Islet precursor cell (in vitro differentiated cells): Measurements from ENCODE around the gene ZNF552.

ENCODE experiments used
- DNase-seq: peaks from one replicate; pipeline ENCODE4 v3.0.0-alpha.2; 2018

Gene ZNF552

GRCh38 chr19:57771417-57771816, 43.3 kb downstream of the ZNF552 start:
- no peak for DNase-seq

GRCh38 chr19:57769345-57770131, 45.2 kb downstream of the ZNF552 start, which contains the start of gene ZNF586:
TSS of gene ZNF586 (plus strand) at chr19:57769676. CDS start at chr19:57769843, 167 bp downstream.
- DNase-seq = peak; percentile 96

DNA sequence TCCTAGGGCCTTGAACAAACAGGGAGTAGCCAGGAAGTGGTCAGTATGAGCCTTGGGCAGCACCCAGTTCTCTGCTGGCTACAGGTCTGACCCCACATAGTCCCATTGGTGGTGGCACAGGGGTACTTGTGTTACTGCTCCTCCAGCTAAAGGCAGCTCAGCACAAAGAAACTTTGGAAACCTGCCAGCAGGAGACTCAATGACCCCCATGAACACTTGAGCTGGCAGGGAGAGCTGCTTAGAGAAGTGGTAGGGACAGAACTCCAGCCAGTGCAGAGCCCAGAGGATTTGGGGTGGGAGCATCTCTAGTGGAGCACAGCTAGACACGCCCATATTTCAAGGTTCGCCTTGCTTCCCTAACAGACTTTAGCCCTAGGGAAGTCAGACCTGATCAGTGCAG, 55.6 kb downstream of the ZNF552 start:
- DNase-seq = no peak

DNA sequence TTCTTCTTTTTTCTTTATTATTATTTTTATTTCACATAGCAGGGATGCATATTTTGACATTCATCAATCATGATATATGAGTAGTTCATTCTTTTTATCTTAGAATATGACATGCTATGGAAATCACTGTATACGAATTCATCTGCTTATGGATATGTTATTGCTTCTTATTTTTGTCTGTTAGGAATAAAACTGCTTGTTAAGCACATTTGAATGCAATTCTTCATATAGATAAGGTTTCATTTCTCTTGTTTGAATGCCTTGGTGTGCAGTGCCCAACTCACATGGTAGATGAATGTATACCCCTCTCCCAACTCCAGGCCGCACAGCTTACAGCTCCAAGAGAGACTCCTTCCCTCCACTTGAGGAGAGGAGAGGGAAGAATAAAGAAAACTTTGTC, 56.8 kb downstream of the ZNF552 start:
- DNase-seq = no peak
